BJ (cell line): ENCODE data around the gene CDYL2. TPM values are rescaled to one million over a fixed set of nuclear protein-coding genes. Genes with fewer than 3 reads are reported as not detected.

Source experiments
- CTCF ChIA-PET: fragments of 350-600 bp; formaldehyde crosslinking; extraction: SDS; loops from one replicate; lab custom pipeline; 2021; ENCODE audit warnings: antibody characterized with exemption, inconsistent platforms; lab: Yijun Ruan, JAX
- POLR2A ChIA-PET: fragments of 300-600 bp; sonication (Branson Sonifier 250); formaldehyde crosslinking; extraction: SDS; loops from one replicate; lab custom pipeline; 2021; ENCODE audit warnings: antibody characterized with exemption; lab: Charles Lee
- DNase-seq: peaks from one replicate; pipeline ENCODE4 v3.0.0-alpha.2; 2011; ENCODE audit warnings: low read depth
- H3K27me3 ChIP-seq: 2 replicates; pipeline ENCODE4 v1.6.0; 2011; ENCODE audit warnings: low read length; ENCODE audit not compliant: control insufficient read depth, insufficient read depth
- H3K36me3 ChIP-seq: 2 replicates; pipeline ENCODE4 v1.5.1; 2011; ENCODE audit warnings: low read length; ENCODE audit not compliant: control insufficient read depth, insufficient read depth
- H3K4me3 ChIP-seq: 2 replicates; pipeline ENCODE4 v1.5.1; 2011; ENCODE audit warnings: low read depth, mild to moderate bottlenecking, control low read depth, low read length
- CTCF ChIP-seq: IDR thresholded peaks from 2 replicates; pipeline ENCODE4 v1.5.1; 2011; ENCODE audit warnings: low read depth, mild to moderate bottlenecking, control low read depth, inconsistent platforms, low read length, moderate library complexity; ENCODE audit not compliant: insufficient read depth
- polyA plus RNA-seq: library from polyadenylated mRNA; depleted of rRNA; stranded (reverse); fragments of >200 nt; gene quantifications from 2 replicates; pipeline ENCODE4 v1.2.3, GENCODE V29; 2011

CDYL2 gene
- polyA plus RNA-seq, 1 experiment, result 0.87 TPM

GRCh38 chr16:80702696-80703095 is 101.7 kb downstream of the CDYL2 start:
- H3K36me3 ChIP-seq, result no peaks in the 10 kb centered on the region
- TF ChIP-seq CTCF, result no peak
- CTCF ChIA-PET, result interaction anchor here (1.1 kb wide), 1 partner anchor 9 kb away, joined by 3 read pairs; no protein-coding TSS in a partner anchor
- H3K27me3 ChIP-seq, result no peaks in the 10 kb centered on the region
- no peak overlapping the region for H3K4me3 ChIP-seq
- POLR2A ChIA-PET, result no interaction called here
- DNase-seq, result no peak

DNA sequence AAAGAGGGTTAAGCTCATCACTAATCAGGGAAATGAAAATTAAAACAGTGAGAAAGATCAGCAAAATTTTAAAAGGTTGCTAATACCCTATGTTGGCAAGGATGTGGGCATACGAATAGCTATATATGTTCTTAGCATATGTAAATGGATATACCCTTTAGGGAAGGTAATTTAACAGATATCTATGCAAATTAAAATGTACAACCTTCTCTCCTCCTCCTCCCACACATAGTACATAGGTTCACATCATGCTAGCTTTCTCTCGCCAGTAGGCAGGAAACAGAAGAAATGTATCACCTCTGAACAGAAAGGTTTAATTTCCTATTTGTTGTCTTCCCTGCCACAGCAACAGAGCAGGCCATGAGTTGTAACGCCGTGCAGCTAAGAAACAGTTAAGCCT is 103.8 kb downstream of the CDYL2 start:
- H3K36me3 ChIP-seq, result no peaks in the 10 kb centered on the region
- TF ChIP-seq CTCF, result no peak
- ChIA-PET CTCF (no interaction called here), POLR2A (no interaction called here)
- no peak for DNase-seq
- no peaks in the 10 kb centered on the region for H3K27me3 ChIP-seq
- H3K4me3 ChIP-seq, result no peak overlapping the region

- no peaks in the 10 kb centered on the region for H3K27me3 ChIP-seq
- TF ChIP-seq CTCF, result no peak
- DNase-seq, result no peak
- no peak overlapping the region for H3K4me3 ChIP-seq
- H3K36me3 ChIP-seq, result no peaks in the 10 kb centered on the region
- POLR2A ChIA-PET, result no interaction called here
- CTCF ChIA-PET, result interaction anchor here (0.6 kb wide), 1 partner anchor 98 kb away, joined by 3 read pairs; no protein-coding TSS in a partner anchor
These were observed 109.4 kb downstream of the CDYL2 start for GRCh38 chr16:80695020-80695419.

DNA sequence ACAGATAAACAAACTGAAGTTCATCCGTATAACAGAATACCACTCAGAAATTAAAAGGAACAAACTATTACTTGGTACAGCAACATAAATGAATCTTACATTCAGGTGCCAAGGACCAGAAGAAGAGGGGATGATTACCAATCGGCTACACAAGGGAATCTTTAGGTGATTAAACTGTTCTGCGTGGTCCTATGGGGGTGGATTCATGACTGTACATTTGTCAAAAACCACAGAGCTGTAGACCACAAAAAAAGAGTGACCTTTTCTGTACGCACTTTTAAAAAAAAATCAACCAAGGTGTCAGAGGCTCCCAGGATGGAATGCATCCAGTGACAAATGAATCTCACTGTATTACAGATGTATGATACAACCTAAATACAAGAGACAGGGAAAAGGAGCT is 110.8 kb downstream of the CDYL2 start:
- CTCF ChIA-PET, result interaction anchor here (1.7 kb wide), 1 partner anchor 10 kb away, joined by 3 read pairs; no protein-coding TSS in a partner anchor
- TF ChIP-seq CTCF, result no peak
- H3K27me3 ChIP-seq, result no peaks in the 10 kb centered on the region
- no peak for DNase-seq
- POLR2A ChIA-PET, result no interaction called here
- no peak overlapping the region for H3K4me3 ChIP-seq
- no peaks in the 10 kb centered on the region for H3K36me3 ChIP-seq

GRCh38 chr16:80692270-80692669 is 112.1 kb downstream of the CDYL2 start:
- Histone ChIP-seq H3K36me3 (no peaks in the 10 kb centered on the region), H3K27me3 (no peaks in the 10 kb centered on the region), H3K4me3 (no peak overlapping the region)
- DNase-seq, result no peak
- POLR2A ChIA-PET, result no interaction called here
- no peak for TF ChIP-seq CTCF
- CTCF ChIA-PET, result no interaction called here
